ENCODE data around the gene ZNF331.

Gene ZNF331

DNA sequence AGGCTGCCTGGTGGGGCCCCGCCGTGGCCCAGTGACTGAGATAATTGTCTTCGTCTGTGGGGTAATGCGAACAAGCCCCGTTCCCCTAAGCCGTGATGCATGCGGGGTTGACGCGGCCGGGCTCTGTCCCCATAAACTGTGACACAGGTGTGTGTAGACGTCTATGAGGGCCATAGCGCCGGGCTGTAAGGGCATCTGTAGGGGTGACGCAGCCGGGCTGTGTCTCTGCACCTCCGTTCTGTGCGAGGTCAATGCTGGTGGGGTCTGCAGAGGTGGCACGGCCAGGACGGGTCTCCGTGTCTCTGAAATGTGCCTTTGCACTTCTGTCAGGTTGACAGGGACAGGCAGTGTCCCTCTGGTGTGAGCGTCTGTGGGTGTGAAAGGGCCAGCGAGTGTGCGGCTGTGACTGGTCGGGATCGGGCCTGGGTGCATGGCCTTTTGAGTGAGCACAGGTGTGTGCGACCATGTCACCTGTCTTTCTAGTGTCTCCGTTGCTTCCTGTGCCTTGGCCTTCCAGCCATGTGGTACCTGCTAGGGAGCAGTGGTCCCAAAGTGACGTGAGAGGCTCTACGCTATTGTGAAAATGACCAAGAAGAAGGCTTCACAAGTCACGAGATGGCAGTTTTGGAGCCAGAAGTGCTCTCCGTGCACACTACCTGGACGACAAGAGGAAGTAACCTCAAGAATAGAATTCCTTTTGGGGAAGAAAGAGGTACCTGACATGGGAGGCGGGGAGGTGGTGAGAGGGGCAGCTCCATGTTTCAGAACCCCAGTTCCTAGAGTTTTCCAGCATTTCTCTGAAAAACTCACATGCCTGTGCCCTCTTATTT lies 16.4 kb upstream of the ZNF331 start:
- DNase-seq, result no peak

DNA sequence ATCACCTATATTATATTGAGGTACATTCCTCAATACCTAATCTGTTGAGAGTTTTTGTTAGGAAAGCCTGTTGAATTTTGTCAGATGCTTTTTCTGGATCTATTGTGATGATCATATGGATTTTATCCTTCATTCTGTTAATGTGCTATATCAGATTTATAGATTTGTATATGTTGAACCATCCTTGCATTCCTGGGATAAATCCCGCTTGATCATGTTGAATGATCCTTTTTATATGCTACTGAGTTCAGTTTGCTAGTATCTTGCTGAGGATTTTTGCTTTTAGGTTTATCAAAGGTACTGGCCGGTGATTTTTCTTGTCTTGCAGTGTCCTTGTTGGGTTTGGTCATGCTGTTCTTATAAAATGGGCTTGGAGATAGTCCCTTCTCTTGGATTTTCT lies 12.0 kb upstream of the ZNF331 start:
- DNase-seq, result no peak

DNA sequence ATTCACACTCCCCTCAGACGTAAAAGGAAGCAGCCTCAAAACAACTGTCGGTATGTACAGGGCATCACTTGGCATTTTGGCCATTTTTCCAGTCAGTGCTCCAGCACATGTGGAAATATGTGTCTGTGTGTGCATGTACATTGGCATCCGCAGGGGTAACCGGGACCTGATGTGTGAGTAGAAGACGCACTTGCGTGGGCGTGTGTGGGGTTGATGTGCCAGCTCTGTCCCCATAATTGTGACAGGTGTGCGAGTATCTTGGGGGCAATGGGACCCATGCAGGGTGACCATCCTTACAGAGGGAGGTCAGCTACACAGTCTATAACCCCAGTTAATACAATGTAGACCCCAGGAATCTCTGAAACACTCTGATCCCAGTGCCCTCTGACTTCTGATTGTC lies 7.3 kb upstream of the ZNF331 start:
- no peak for DNase-seq

DNA sequence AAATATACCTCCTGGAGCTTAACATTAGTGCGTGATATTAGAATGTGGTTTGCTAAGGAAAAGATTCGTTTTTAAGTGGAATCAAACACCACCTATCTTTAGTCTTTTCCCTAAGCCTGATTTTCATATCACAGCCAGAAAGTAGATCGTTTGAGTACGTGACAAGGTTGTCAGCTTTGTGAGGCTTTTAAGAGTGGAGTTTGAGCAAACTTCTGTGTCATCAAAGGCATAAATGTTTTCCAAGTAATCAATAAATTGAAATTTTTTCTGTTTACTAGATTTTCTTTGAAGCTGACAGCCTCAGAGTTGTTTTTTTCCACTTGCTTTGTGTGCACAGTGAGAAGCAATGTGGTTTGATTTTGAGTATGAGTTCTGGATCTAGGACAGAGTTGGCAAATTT lies 6.5 kb upstream of the ZNF331 start:
- no peak for DNase-seq

DNA sequence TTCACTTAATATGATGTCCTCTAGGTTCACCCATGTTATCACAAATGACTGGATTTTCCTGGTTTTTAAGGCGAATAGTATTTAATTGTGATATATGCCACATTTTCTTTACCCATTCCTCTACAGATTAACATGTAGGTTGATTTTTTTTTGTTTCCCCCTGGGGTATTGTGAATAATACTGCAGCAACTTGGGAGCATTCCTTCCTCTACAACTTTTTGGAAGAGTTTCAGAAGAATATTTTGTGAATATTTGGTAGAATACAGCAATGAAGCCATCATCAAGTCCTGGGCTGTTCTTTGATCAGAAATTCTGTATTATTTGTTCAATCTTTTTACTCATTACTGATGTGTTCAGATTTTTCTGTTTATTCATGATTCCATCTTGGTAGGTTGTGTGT lies 5.6 kb upstream of the ZNF331 start:
- DNase-seq, result no peak

DNA sequence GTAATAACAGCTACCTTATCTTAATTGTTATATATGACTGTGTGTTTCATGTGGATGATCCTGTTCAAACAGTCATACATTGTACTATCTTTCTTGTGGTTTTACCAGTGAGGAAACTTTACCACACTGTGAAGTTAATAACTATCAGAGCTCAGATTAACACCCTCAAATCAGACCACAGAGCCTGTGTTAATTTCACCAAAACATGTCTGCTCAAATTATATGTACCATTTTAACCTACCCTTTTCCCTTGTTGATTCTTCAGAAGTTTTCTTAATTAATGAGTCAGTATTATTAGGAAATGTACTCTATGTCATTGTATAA lies 1.8 kb upstream of the ZNF331 start:
- DNase-seq, result no peak

DNA sequence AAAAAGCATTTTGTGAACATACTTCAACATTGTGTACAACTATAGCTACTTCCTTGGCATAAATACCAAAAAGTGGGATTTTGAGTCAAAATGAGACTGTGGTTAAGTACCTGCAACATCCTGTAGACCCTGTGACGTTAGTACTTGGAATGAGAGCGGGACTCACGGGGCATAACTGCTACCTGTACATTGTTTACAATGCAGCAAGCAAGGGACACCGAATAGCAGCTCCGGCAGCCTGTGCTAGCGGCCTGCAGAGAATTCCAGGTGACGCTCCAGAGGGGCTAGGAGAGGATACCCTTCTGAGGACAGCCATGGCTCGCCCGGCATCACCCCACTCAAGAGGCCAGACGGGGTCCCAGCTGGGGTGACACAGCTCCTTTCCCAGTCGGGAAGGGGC lies 824 bp upstream of the ZNF331 start:
- peak; percentile 38 for DNase-seq

DNA sequence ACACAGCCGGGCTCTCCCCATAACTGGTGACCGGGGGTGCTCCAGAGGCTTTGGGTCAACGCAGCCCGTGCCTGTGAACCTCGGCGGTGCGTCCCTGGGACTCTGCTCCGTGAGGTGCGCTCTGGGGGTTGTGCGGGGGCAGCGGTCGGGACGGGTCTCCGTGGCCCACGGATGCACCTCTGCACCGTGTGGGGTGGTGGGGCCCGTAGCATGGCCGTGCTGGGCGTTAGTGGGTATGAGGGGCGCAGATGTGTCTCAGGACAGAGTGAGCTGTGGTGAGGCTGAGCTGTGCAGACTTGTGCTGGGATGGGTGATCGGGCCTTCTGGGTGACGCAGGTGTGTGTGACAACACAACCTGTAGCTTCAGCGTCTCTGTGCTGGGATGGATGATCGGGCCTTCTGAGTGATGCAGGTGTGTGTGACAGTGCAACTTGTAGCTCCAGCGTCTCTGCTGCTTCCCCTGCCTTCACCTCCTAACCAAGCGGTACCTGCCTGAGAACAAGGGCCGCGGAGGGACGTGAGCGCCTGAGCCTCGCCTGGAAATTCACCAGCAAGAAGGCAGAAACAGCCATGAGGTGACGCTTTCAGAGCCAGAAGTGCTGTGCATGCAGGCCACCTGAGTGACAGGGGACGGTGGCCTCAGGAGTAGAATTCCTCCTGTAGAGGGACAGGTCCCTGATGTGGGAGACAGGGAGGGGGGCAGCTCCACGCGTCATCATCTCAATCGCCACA lies 599 bp downstream of the ZNF331 start:
- peak; percentile 25 for DNase-seq

DNA sequence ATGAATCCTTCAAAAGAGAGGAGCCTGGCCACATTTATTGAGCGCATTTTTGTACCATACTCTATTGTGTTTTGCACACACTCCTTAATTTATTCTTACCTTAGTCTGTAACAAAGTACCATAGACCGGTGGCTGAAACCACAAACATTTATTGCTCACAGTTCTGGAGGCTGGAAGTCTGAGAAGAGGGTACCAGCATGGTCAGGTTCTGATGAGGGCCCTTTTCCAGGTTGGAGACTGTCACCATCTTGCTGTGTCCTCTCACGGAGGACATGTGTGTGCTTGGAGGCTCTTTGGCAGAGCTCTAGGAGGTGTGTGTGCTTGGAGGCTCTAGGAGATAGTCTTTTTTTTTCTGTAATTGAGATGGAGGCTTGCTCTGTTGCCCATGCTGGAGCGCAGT lies 2.1 kb downstream of the ZNF331 start:
- DNase-seq, result no peak

DNA sequence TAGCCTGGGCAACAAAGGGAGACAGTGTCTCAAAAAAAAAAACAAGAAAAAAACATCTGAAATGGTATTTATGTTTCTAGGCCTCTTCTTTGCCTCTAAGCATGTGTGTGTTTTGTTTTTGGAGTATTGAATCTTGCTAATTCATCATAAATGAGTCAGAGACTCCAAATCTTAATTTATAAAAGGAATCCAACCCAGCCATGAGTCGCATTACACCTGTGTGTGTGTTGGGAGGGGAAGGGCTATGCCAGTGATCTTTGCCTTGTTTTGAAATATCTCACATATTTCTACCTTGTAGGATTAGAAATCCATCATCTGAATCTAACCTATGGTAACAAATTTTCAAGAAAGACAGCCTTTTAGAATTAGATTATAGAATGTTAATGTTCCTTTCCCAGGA lies 4.0 kb downstream of the ZNF331 start:
- no peak for DNase-seq

DNA sequence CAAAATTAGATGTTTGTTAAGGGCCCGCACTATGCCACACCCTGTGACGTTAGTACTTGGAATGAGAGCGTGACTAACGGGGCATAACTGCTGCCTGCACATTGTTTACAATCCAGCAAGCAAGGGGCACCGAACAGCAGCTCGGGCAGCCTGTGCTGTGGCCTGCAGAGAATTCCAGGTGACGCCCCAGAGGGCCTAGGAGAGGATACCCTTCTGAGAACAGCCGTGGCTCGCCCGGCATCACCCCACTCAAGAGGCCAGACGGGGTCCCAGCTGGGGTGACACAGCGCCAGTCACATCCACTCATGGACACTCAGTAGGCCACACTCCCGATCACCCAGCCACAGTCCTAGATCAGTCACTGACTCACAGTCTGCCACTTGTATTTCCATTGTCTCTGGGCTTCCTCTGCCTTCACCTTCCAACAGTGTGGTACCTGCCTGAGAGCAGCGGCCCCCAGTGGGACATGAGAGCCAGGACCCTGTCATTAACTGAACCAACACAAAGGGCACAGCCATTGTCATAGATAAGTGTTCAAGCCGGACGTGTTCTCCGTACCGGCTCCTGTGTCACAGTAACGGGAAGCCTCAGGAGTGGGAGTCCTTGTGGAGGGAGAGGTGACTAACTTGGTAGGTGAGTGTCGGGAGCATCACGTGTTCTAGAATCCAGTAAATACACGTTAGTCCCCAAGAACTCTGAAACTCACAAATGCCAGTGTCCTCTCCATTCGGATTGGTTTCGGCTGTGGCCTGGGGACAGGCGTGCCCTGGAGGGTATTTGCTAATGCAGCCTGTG lies 7.5 kb downstream of the ZNF331 start:
- no peak for DNase-seq

DNA sequence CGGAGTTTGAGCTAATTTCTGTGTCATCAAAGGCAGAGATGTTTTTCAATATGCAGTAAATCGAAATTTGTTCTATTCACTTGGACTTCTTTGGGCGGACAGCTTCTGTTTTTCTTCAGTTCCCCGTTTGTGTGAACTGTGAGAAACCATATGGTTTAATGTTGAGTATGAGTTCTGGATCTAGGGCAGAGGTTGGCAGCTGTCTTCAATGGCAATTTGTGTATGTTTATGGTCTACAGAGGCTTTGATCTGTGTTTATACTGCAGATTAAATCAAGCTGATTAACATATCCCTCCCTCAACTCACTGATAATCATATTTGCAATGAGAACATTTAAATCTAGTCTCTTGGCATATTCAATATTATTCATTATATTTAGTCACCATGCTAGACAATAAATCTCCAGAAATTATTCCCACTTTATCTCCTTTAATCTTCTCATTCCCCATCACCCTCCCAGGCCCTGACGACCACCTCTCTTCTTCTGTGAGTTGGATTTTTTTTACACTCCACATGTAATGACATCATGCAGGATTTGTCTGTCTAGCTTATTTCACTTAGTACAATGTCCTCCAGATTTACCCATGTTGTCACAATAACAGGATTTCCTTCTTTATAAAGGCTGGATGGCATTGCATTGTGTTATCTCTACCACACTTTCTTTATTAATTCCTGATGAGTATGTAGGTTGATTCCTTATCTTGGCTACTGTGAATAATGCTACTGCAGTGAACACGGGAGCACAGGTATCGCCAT lies 9.0 kb downstream of the ZNF331 start:
- no peak for DNase-seq

DNA sequence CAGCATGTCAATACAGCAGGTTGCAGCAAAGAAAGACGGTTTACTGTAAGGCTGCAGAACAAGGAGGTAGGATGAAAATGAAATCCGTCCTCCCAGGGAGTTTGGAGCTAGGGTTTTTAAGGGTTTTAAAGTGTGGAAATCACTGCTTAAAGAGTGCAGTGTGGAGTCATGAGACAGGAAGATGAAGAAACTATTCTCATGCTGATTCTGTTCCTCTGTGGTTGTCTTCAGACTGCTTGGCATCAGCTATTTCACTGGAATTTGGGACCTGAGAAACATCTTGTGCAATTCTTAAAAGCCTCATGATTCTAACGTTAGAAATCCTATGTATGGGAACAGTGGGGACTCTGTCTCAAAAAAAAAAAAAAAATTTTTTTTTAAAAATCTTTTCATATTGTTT lies 11.4 kb downstream of the ZNF331 start:
- no peak for DNase-seq

DNA sequence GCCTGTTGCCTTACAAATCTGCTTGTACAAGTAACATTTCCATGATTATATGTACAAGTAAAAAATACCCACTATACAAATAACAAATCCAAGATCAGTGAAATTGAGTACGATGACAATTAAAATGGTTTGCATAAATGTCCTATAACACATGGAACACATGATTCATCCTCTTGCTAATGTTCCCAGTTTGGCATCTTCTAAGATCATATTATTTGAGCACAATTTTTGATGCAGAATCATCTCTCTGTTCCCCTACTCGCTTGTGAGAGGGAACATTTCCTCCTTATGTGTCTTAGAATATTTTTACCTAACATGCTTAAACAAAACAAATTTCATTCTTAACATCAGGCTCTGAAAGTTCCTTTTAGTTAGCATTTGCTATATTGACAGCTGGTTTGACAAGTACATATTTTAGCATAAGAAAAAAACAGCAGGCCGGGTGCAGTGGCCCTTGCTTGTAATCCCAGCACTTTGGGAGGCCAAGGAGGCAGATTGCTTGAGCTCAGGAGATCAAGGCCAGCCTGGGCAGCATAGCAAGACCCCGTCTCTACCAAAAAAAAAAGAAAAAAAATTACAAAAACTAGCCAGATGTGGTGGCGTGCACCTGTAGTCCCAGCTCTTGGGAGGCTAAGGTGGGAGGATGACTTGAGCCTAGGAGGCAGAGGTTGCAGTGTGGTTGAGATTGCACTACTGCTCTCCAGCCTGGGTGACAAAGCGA lies 14.2 kb downstream of the ZNF331 start:
- DNase-seq, result no peak

DNA sequence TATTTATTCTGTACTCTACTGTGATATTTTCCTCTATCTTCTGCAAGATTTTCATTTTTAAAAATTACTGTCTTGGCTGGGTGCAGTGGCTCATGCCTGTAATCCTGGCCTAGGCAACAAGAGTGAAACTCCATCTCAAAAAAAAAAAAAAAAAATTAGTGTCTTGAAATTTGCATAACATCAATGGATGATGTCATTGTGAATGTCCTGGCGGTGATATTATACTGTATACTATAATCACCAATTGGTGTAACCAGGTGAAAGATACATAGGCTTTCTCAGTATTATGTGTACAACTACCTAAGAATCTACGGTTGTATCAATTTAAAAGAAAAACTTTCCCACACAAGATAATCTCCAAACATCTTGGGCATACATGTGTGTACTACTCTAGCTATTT lies 15.2 kb downstream of the ZNF331 start:
- no peak for DNase-seq

DNA sequence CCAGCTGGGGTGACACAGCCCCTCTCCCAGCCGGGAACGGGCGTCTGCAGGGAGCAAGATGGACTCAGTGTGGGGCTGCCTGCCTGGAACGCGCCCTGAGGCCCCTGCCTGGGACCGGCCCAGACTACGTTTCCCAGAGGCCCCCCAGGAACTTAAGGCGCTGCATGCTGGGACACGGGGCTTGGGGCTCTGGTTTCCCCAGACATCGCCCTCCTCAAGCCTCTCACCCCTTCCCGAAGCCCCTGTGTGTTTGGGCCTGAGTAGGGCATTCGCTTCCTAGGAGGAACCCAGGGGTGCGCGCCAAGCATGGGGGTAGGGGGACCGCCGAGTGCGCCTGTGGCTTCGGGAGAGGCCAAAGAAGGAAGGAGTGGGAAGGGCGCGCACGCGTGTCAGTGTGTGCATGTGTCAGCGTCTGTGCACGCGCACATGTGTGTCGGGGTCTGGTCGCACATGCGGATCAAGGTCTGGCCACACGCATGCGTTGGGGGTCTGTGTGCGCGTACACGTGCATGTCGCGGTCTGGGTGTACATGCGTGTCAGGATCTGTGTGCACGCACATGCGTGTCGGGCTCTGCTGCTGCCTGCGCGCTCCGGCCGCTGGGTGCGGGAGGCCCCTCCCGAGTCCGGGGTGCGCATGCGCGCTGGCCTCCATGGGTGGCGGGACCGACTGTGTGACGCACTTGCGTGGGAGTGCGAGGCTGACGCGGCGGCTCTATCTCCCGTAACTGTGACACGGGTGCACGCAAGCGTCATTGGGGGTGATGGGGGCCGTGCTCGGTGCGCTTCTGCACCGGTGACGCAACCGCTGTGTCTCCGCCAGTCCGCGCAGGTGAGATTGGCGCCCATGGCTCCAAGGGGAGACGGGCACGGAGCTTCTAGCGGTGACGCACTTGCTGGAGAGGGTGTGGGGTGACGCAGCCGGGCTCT lies 16.2 kb downstream of the ZNF331 start:
- DNase-seq, result peak; percentile 96

DNA sequence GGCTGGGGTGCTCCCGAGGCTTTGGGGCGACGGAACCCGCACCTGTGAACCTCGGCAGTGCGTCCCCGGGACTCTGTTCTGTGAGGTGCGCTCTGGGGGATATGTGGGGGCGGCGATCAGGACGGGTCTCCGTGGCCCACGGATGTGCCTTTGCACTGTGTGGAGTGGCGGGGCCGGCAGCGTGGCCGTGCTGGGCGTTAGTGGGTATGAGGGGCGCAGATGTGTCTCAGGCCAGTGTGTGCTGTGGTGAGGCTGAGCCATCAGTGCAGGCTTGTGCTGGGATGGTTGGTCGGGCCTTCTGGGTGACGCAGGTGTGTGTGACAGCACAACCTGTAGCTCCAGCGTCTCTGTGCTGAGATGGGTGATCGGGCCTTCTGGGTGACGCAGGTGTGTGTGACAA lies 16.9 kb downstream of the ZNF331 start:
- no peak for DNase-seq

DNA sequence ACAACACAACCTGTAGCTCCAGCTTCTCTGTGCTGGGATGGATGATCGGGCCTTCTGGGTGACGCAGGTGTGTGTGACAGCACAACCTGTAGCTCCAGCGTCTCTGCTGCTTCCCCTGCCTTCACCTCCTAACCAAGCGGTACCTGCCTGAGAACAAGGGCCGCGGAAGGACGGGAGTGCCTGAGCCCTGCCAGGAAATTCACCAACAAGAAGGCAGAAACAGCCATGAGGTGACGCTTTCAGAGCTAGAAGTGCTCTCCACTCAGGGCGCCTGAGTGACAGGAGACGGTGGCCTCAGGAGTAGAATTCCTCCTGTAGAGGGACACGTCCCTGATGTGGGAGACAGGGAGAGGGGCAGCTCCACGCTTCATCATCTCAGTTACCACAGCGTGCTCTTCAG lies 17.4 kb downstream of the ZNF331 start:
- no peak for DNase-seq

DNA sequence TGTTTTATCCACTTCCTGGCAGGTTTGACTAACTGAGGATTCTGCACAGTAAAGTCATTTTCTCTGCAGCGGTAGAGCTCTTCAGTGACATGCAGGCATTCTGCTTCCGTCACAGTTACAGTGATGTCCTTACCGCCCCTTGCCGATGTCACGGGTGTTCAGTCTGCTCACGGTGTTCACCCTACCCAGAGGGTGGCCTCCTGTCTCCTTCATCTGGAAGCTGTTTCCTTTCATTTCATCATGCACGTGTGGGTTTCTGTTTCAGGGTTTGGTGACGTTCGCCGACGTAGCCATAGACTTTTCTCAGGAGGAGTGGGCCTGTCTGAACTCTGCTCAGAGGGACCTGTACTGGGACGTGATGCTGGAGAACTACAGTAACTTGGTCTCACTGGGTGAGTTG lies 33.4 kb downstream of the ZNF331 start:
- DNase-seq, result no peak

DNA sequence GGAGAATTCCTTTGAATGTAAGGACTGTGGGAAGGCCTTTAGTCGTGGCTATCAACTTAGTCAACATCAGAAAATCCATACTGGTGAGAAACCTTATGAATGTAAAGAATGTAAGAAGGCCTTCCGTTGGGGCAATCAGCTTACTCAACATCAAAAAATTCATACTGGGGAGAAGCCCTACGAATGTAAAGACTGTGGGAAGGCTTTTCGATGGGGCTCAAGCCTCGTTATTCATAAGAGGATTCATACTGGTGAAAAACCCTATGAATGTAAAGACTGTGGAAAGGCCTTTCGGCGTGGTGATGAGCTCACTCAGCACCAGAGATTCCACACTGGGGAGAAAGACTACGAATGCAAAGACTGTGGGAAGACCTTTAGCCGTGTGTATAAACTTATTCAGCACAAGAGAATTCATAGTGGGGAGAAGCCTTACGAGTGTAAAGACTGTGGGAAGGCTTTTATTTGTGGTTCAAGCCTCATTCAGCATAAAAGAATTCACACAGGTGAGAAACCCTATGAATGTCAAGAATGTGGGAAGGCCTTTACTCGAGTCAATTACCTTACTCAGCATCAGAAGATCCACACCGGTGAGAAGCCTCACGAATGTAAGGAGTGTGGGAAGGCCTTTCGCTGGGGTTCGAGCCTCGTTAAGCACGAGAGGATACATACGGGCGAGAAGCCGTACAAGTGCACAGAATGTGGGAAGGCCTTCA lies 39.2 kb downstream of the ZNF331 start:
- no peak for DNase-seq

DNA sequence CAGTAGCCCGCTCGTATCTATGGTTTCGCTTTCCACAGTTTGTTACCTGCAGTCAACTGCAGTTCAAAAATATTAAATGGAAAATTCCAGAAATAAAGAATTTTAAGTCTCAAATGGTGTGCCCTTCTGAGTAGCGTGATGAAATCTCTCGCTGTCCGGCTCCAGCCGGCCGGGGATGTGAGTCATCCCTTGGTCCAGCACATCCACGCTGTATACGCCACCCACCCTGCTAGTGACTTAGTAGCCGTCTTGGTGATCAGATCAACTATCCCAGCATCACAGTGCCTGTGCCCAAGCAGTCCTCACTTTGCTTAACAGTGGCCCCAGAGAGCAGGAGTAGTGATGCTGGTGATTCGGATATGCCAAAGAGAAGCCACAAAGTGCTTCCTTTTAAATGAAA lies 40.0 kb downstream of the ZNF331 start:
- DNase-seq, result no peak
